Medulla oblongata (tissue), 1 donor: ENCODE results near the gene LDB2.
A peak's percentile ranks its signal among the peaks of the same experiment; 100 is the strongest.

Source experiments
- DNase-seq: peaks from one replicate; pipeline ENCODE4 v3.0.0-alpha.2; 2015; ENCODE audit errors: extremely low spot score

LDB2 gene

GRCh38 chr4:16685536-16685935, 212.9 kb downstream of the LDB2 start:
- no peak for DNase-seq

GRCh38 chr4:16684935-16685334, 213.5 kb downstream of the LDB2 start:
- no peak for DNase-seq

- no peak for DNase-seq
Observed at GRCh38 chr4:16684097-16684496, 214.3 kb downstream of the LDB2 start.

GRCh38 chr4:16682975-16683374, 215.5 kb downstream of the LDB2 start:
- no peak for DNase-seq

- no peak for DNase-seq
Observed at GRCh38 chr4:16677001-16677944, 221.2 kb downstream of the LDB2 start.

- DNase-seq = no peak
Observed at GRCh38 chr4:16676230-16676770, 222.1 kb downstream of the LDB2 start.

- no peak for DNase-seq
Observed at GRCh38 chr4:16674082-16674481, 224.4 kb downstream of the LDB2 start.

GRCh38 chr4:16672421-16672820, 226.0 kb downstream of the LDB2 start:
- DNase-seq = no peak

- DNase-seq = no peak
Observed at GRCh38 chr4:16671741-16672140, 226.7 kb downstream of the LDB2 start.

- DNase-seq = no peak
Observed at GRCh38 chr4:16670727-16671126, 227.7 kb downstream of the LDB2 start.

- DNase-seq = no peak
Observed at GRCh38 chr4:16669036-16669435, 229.4 kb downstream of the LDB2 start.

GRCh38 chr4:16668488-16668887, 230.0 kb downstream of the LDB2 start:
- no peak for DNase-seq

- no peak for DNase-seq
Observed at GRCh38 chr4:16667464-16667863, 231.0 kb downstream of the LDB2 start.

GRCh38 chr4:16665942-16666551, 232.4 kb downstream of the LDB2 start:
- no peak for DNase-seq

- no peak for DNase-seq
Observed at GRCh38 chr4:16663732-16664131, 234.7 kb downstream of the LDB2 start.

- no peak for DNase-seq
Observed at GRCh38 chr4:16663307-16663706, 235.1 kb downstream of the LDB2 start.

- no peak for DNase-seq
Observed at GRCh38 chr4:16661813-16662212, 236.6 kb downstream of the LDB2 start.

GRCh38 chr4:16660656-16661055, 237.8 kb downstream of the LDB2 start:
- DNase-seq = no peak

- peak; percentile 58 for DNase-seq
Observed at GRCh38 chr4:16659694-16660093, 238.8 kb downstream of the LDB2 start.

- no peak for DNase-seq
Observed at GRCh38 chr4:16659079-16659478, 239.4 kb downstream of the LDB2 start.

- no peak for DNase-seq
Observed at GRCh38 chr4:16658183-16658582, 240.3 kb downstream of the LDB2 start.

GRCh38 chr4:16655111-16655510, 243.3 kb downstream of the LDB2 start:
- no peak for DNase-seq

- DNase-seq = no peak
Observed at GRCh38 chr4:16652732-16653305, 245.6 kb downstream of the LDB2 start.
